Measurements from ENCODE around the gene MEIG1. TPM values are rescaled to one million over a fixed set of nuclear protein-coding genes. Genes with fewer than 3 reads are reported as not detected.
"Not testable (repeated sequence)": the region's sequence is repeated elsewhere in the genome, so short reads cannot be mapped to it uniquely, and the experiment has no call there.

The MEIG1 gene
- total RNA-seq (2014; rRNA removed; shearing (Covaris generic)), result not detected in 2 replicates

GRCh38 chr10:14959221-14960057 lies at the start of gene MEIG1:
TSS of gene MEIG1 (plus strand) at chr10:14959388. CDS start at chr10:14966469, 7,081 bp downstream.
- peak; percentile 94 for DNase-seq (ENCODE audit: low spot score)

- DNase-seq (ENCODE audit: low spot score), result no peak
These were observed 48.2 kb upstream of the MEIG1 start for GRCh38 chr10:14910953-14911352.

GRCh38 chr10:14911801-14912200 lies 47.4 kb upstream of the MEIG1 start:
- no peak for DNase-seq (ENCODE audit: low spot score)

- DNase-seq (ENCODE audit: low spot score), result no peak
These were observed 42.6 kb upstream of the MEIG1 start for GRCh38 chr10:14916600-14916999.

- DNase-seq (ENCODE audit: low spot score), result no peak
These were observed 41.4 kb upstream of the MEIG1 start for GRCh38 chr10:14917827-14918226.

DNA sequence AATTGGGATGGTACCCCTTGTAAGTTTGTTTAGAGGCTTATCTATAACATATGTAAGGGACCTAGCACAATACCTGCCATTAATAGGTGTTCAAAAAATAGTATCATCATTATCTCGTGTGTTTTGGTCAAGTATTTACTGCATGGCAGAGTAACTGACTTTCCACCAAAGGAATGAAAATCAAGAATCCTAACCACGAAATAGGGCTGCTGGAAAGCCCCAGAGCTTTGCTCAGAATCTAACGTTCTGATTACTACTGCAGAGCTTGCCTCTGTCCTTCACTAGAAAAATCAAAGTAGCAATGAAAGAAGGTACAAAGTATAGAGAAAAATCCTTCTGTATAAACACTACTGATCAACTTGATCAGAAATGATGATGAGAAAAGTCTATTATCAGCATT lies 40.2 kb upstream of the MEIG1 start:
- DNase-seq (ENCODE audit: low spot score), result no peak

- no peak for DNase-seq (ENCODE audit: low spot score)
These were observed 35.2 kb upstream of the MEIG1 start for GRCh38 chr10:14924013-14924412.

DNA sequence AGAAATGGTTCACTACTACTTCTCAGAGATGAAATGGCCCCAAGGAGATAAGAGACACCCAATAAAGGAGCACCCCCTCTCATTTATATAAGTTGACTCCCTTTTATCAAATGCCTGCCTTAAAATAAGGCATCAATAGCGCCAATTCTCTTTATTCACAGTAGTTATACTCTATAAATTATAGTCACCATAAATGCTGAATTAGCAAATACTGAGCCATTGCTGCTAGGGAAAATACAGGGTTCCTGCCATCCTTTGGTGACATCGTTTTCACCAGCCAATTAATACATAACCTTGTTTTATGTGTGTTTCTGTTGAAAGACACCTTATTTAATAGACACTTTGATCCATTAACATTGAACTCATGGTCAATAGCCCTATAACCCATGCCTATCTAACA lies 33.9 kb upstream of the MEIG1 start:
- no peak for DNase-seq (ENCODE audit: low spot score)

GRCh38 chr10:14926061-14926470 lies 33.1 kb upstream of the MEIG1 start:
- DNase-seq (ENCODE audit: low spot score), result no peak

GRCh38 chr10:14926722-14927416 lies 32.3 kb upstream of the MEIG1 start:
- no peak for DNase-seq (ENCODE audit: low spot score)

DNA sequence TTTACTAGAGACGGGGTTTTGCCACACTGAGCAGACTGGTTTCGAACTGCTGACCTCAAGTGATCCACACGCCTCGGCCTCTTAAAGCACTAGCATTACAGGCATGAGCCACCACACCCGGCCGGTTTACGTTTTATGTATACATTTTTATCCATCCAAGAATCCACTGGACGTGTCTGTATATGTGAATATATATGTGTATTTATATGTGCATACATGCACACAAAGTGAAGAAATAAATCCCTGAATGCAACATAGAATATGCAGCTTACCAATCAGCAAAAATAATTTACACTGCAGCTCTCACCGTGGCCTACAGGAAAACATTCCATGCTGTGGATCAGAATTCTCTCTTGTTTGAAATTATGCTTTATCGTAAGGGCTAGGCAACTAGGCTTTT lies 28.6 kb upstream of the MEIG1 start:
- no peak for DNase-seq (ENCODE audit: low spot score)

DNA sequence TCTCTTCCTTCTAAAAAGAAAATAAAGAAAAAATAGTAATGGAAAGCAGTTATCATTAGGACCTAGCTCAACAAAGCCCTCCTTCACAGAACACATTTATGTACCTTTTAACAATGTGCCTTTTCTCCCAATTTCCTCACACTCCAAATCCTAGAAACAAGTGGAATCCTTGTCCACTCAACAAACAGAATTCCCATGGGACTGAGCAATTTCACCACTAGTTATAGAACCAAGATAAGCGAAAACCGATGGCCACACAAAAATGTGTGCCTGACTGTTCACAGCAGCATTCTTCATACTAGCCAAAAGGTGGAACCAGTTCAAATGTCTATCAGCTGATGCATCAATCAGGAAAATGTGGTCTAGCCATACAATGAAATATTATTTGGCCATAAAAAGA lies 22.6 kb upstream of the MEIG1 start:
- no peak for DNase-seq (ENCODE audit: low spot score)

DNA sequence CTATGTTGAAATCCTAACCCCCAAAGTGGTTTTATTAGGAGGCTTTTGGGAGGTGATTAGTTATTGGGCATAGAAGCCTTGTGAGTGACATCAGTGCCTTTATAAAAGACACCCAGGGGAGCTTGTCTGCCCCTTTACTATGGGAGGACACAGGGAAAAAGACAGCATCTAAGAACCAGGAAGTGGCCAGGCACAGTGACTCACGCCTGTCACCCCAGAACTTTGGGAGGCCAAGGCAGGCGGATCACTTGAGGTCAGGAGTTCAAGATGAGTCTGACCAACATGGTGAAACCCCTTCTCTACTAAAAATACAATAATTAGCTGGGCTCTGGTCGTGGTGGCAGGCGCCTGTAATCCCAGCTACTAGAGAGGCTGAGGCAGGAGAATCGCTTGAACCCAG lies 20.2 kb upstream of the MEIG1 start:
- DNase-seq (ENCODE audit: low spot score), result not testable (repeated sequence)

- DNase-seq (ENCODE audit: low spot score), result not testable (repeated sequence)
These were observed 16.8 kb upstream of the MEIG1 start for GRCh38 chr10:14942147-14942949.

DNA sequence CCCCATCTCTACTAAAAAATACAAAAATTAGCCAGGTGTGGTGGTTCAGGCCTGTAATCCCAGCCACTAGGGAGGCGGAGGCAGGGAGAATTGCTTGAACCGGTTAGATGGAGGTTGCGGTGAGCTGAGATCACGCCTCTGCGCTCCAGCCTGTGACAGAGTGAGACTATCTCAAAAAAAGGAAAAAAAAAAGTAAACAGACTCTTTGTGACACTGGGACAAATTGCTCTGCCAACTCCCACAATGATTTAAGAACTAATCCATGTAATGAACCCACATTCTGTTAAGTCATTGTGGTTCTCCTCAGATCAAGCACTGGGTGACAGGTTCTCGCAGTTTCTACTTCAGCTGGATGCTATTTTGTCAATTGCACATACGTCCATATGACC lies 16.2 kb upstream of the MEIG1 start:
- DNase-seq (ENCODE audit: low spot score), result not testable (repeated sequence)

- no peak for DNase-seq (ENCODE audit: low spot score)
These were observed 14.1 kb upstream of the MEIG1 start for GRCh38 chr10:14945108-14945507.

DNA sequence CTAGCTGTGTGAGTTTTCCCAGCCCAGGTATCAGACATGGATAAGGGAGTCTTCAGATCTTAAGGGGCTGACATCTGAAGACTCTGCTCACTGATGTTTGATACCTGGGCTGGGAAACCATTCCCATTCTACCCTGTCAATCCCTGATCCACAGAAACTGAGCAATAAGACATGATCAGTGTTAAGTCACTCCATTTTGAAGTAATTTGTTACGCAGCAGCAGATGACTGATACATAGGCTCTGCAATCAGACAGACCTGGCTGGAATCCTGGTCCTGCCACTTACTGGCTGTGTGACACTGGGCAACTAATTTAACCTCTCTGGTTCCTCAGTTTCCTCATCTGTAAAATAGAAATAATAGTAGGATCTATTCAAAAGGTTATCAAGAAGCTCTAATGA lies 11.9 kb upstream of the MEIG1 start:
- no peak for DNase-seq (ENCODE audit: low spot score)

DNA sequence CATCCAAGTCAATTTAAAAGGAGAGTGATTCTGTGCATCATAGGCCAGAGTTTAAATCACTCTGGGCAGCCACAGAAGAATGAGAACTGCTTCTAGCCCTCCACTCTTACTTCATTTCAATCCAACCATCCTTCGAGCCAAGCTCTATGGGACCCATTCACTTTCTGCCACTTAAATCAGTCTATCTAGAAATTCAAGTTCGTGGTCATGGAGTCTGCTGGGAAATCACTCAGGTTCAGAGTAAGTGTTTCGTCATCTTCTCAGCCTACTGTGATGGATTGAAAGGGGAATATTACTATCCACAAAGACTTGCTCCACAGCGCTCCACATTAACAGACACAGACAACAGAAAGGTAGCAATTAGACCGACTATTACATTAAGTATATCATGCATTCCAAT lies 9.9 kb upstream of the MEIG1 start:
- DNase-seq (ENCODE audit: low spot score), result no peak

DNA sequence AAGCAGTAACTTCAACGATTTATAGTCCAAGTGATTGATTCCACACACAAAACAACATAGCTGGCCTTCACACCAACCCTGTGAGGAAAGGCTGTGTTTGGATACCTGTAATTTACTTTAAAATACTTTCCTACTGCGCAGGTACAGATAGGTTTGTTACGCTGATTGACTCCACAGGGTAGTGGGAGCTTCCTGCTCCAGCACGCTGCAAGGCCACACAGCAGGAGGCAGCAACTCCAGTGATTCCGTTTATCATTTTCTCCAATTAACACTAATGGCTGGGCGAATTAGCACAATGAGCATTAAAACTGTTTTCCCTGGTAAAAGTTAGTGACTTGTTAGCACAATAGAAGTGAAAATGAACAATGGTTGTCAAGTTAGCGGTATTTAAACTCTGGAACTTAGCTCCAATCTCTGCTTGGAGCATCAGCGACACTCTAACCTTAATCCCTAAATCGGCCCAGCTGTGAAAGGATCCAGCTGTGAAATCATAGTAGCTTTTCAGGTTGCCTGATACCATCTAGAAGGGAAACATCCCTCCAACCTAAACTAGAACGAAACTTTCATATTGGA lies 6.3 kb upstream of the MEIG1 start:
- peak; percentile 36 for DNase-seq (ENCODE audit: low spot score)

DNA sequence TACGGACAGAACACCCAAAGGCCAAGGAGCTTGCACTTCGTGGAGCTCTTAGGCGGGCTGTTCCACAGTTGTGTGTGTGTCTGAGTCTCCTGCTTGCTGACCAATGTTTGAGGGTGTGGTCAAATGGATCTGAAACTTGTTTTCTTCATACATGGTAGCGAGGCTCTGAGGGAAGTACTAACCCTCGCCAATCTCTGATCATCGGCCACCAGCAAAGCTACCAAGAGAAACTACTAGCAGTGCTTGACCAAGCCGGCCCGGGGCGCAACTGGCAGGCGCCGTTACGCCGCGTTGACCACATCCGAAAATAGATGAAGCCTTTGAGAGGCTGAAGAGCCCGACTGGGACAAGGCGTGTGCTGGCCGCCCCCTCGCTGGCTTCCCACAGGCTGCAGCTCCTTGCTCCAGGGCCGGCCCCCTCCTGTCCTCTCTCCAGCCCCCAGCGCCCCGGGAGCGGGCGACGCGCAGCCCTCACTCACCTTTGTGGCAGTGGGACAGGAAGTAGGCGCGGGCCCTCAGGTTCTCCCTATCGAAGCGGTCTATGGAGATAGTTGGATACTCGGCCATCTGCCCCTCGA lies 5.7 kb upstream of the MEIG1 start:
- peak; percentile 64 for DNase-seq (ENCODE audit: low spot score)

GRCh38 chr10:14954001-14954770 lies 5.0 kb upstream of the MEIG1 start, which contains the start of gene DCLRE1C:
TSS of gene DCLRE1C (minus strand) at chr10:14954096. CDS start at chr10:14954010, 86 bp downstream.
- DNase-seq (ENCODE audit: low spot score), result peak; percentile 96

Data from HT-29 (cell line).